HCT116 (cell line): Measurements from ENCODE around the gene GFPT2. TPM values are rescaled to one million over a fixed set of nuclear protein-coding genes. Genes with fewer than 3 reads are reported as not detected.
A peak's percentile ranks its signal among the peaks of the same experiment; 100 is the strongest.

Experiments used
- ATAC-seq: fragments of 200-7000 bp; cut with Tn5 transposase; 2 replicates; pipeline ENCODE4 v1.9.1; 2020; ENCODE audit warnings: mild to moderate bottlenecking, moderate library complexity
- BruUV-seq: library from RNA; stranded (reverse); fragments of 400-500 nt; replicated peaks from 2 replicates; lab custom pipeline; 2021; lab: Mats Ljungman, UMichigan
- CTCF ChIA-PET: fragments of 300-600 bp; sonication (Branson Sonifier 250); formaldehyde crosslinking; loops from one replicate; lab custom pipeline; 2021; ENCODE audit warnings: antibody characterized with exemption; lab: Charles Lee
- POLR2A ChIA-PET: fragments of 300-600, 350-600 bp; sonication (Branson Sonifier 250); formaldehyde crosslinking; loops from one replicate; lab custom pipeline; 2021; ENCODE audit warnings: antibody characterized with exemption; lab: Charles Lee
- RAD21 ChIA-PET, 2 experiments: fragments of 300-600 bp; sonication (Branson Sonifier 250); formaldehyde crosslinking; loops; one replicate each; lab custom pipeline; 2023; ENCODE audit warnings: low total read pairs in 2 of 2; ENCODE audit not compliant: uncharacterized antibody in 2 of 2, unreplicated experiment in 2 of 2, low non-redundant PET in 1 of 2; lab: Charles Lee
- DNase-seq: peaks from one replicate; pipeline ENCODE4 v3.0.0-alpha.2; 2010; ENCODE audit warnings: low read depth, low spot score
- H2AFZ ChIP-seq: fragments of 200-600 bp; shearing (Covaris generic), sonication (generic); 2 replicates; pipeline ENCODE4 v1.6.1; 2017; ENCODE audit warnings: low read depth, mixed run types, mixed read lengths, antibody characterized with exemption, low read length; ENCODE audit not compliant: poor library complexity, severe bottlenecking
- H3K27ac ChIP-seq: 2 replicates; pipeline ENCODE4 v1.5.1; 2012; ENCODE audit warnings: low read depth, low read length
- H3K27me3 ChIP-seq: fragments of 200-600 bp; sonication (generic); 2 replicates; pipeline ENCODE4 v1.6.1; 2016; ENCODE audit warnings: mixed run types, low read length, mixed read lengths; ENCODE audit not compliant: insufficient read depth
- H3K36me3 ChIP-seq, 2 experiments: fragments of 200-500 bp in 1 of 2; fragments of 200-600 bp in 1 of 2; sonication (Bioruptor generic) in 1 of 2; sonication (generic) in 1 of 2; 2 replicates each; pipeline versions ENCODE4 v1.5.1 to v1.6.1; 2014 to 2016; ENCODE audit warnings: low read length in 2 of 2, inconsistent platforms in 1 of 2, mixed read lengths in 1 of 2, mixed run types in 1 of 2; ENCODE audit not compliant: insufficient read depth in 2 of 2, control insufficient read depth in 1 of 2
- H3K4me1 ChIP-seq, 2 experiments: fragments of 200-600 bp in 1 of 2; sonication (generic) in 1 of 2; 2 replicates each; pipeline versions ENCODE4 v1.5.1 to v1.6.1; 2012 to 2017; ENCODE audit warnings: low read length in 2 of 2, inconsistent platforms in 1 of 2, mild to moderate bottlenecking in 1 of 2, mixed read lengths in 1 of 2, mixed run types in 1 of 2, moderate library complexity in 1 of 2; ENCODE audit not compliant: insufficient read depth in 2 of 2, control insufficient read depth in 1 of 2
- H3K4me2 ChIP-seq: fragments of 200-600 bp; sonication (generic); 2 replicates; pipeline ENCODE4 v1.6.1; 2017; ENCODE audit warnings: mixed run types, low read length, mixed read lengths
- H3K4me3 ChIP-seq, 2 experiments: fragments of 200-600 bp in 1 of 2; sonication (generic) in 1 of 2; replicated peaks in 1 of 2; 2 replicates each; pipeline ENCODE4 v1.5.1; 2011 to 2016; ENCODE audit warnings: low read length in 2 of 2, control low read depth in 1 of 2, low read depth in 1 of 2, mild to moderate bottlenecking in 1 of 2, mixed read lengths in 1 of 2, mixed run types in 1 of 2
- H3K79me2 ChIP-seq: fragments of 200-600 bp; sonication (generic); 2 replicates; pipeline ENCODE4 v1.6.1; 2017; ENCODE audit warnings: mild to moderate bottlenecking, mixed run types, low read length, moderate library complexity, mixed read lengths; ENCODE audit not compliant: insufficient read depth
- H3K9ac ChIP-seq: fragments of 200-600 bp; sonication (generic); 2 replicates; pipeline ENCODE4 v1.6.1; 2016; ENCODE audit warnings: low read length, mixed read lengths
- H3K9me2 ChIP-seq: fragments of 200-600 bp; sonication (generic), shearing (Covaris generic); 2 replicates; pipeline ENCODE4 v1.6.1; 2017; ENCODE audit warnings: mixed run types, mild to moderate bottlenecking, moderate library complexity; ENCODE audit not compliant: insufficient read depth
- H3K9me3 ChIP-seq, 2 experiments: fragments of 200-500 bp in 1 of 2; fragments of 200-600 bp in 1 of 2; sonication (Bioruptor generic) in 1 of 2; sonication (generic) in 1 of 2; 2 replicates each; pipeline ENCODE4 v1.6.1; 2014 to 2017; ENCODE audit warnings: low read length in 2 of 2, mixed read lengths in 2 of 2, inconsistent platforms in 1 of 2, low read depth in 1 of 2, mild to moderate bottlenecking in 1 of 2, mixed run types in 1 of 2, moderate library complexity in 1 of 2; ENCODE audit not compliant: control insufficient read depth in 1 of 2, insufficient read depth in 1 of 2
- H4K20me1 ChIP-seq: fragments of 200-600 bp; sonication (generic), shearing (Covaris generic); 2 replicates; pipeline ENCODE4 v1.6.1; 2017; ENCODE audit warnings: mixed run types, mild to moderate bottlenecking, moderate library complexity; ENCODE audit not compliant: insufficient read depth
- CTCF ChIP-seq, 3 experiments: fragments of 200-600 bp in 1 of 3; sonication (generic) in 1 of 3; IDR thresholded peaks in 2 of 3; conservative IDR thresholded peaks in 1 of 3; 2 replicates each; pipeline ENCODE4 v1.5.1; 2012 to 2017; ENCODE audit warnings: low read depth in 2 of 3, low read length in 2 of 3, antibody characterized with exemption in 1 of 3, borderline replicate concordance in 1 of 3, control low read depth in 1 of 3, mild to moderate bottlenecking in 1 of 3, mixed read lengths in 1 of 3, mixed run types in 1 of 3, moderate library complexity in 1 of 3; ENCODE audit not compliant: insufficient read depth in 1 of 3
- ELF1 ChIP-seq: IDR thresholded peaks from 2 replicates; pipeline ENCODE4 v1.6.1; 2012; ENCODE audit warnings: low read depth, borderline replicate concordance
- FOSL1 ChIP-seq: IDR thresholded peaks from 2 replicates; pipeline ENCODE4 v1.6.1; 2012; ENCODE audit warnings: low read depth
- MAX ChIP-seq: IDR thresholded peaks from 2 replicates; pipeline ENCODE4 v1.6.1; 2012
- POLR2A ChIP-seq: IDR thresholded peaks from 2 replicates; pipeline ENCODE4 v1.7.0; 2011; ENCODE audit warnings: borderline replicate concordance; ENCODE audit not compliant: insufficient read depth, insufficient read length; ENCODE audit errors: extremely low read depth
- POLR2AphosphoS5 ChIP-seq: IDR thresholded peaks from 2 replicates; pipeline ENCODE4 v1.6.1; 2011; ENCODE audit warnings: mild to moderate bottlenecking, low read depth, low read length, moderate library complexity
- SIN3A ChIP-seq: IDR thresholded peaks from 2 replicates; pipeline ENCODE4 v1.6.1; 2012; ENCODE audit warnings: low read depth
- SRF ChIP-seq: IDR thresholded peaks from 2 replicates; pipeline ENCODE4 v1.6.1; 2012; ENCODE audit warnings: low read depth
- TCF7L2 ChIP-seq: IDR thresholded peaks from 2 replicates; pipeline ENCODE4 v1.7.0; 2011; ENCODE audit warnings: borderline replicate concordance, inconsistent platforms; ENCODE audit not compliant: insufficient read depth, insufficient read length; ENCODE audit errors: extremely low read depth
- YY1 ChIP-seq: IDR thresholded peaks from 2 replicates; pipeline ENCODE4 v1.6.1; 2011; ENCODE audit warnings: low read length, low read depth, moderate library complexity, mild to moderate bottlenecking; ENCODE audit not compliant: insufficient replicate concordance; ENCODE audit errors: extremely low read depth
- ZBTB33 ChIP-seq: IDR thresholded peaks from 2 replicates; pipeline ENCODE4 v1.6.1; 2011; ENCODE audit warnings: mild to moderate bottlenecking, low read length, moderate library complexity; ENCODE audit not compliant: insufficient replicate concordance; ENCODE audit errors: extremely low read depth
- ZNF274 ChIP-seq: fragments of 200-500 bp; sonication (Bioruptor generic); IDR thresholded peaks from 2 replicates; pipeline ENCODE4 v1.6.1; 2014; ENCODE audit warnings: mild to moderate bottlenecking, low read depth, low read length, inconsistent platforms
- intact Hi-C: fragments of 100-400 bp; cut with micrococcal nuclease; formaldehyde crosslinking; loops from 2 replicates; pipeline ENCODE4 v1.10.0; 2022
- total RNA-seq: library from RNA; stranded (reverse); gene quantifications from one replicate; pipeline ENCODE4 v1.2.1, GENCODE V29; 2021; ENCODE audit not compliant: unreplicated experiment

The GFPT2 gene
- total RNA-seq, 1 experiment from 2014 or later, result 16.1 TPM

GRCh38 chr5:180329606-180330269 lies 23.4 kb downstream of the GFPT2 start:
- no peak overlapping the region for H3K9ac ChIP-seq
- DNase-seq (no peak), ATAC-seq (no peak)
- H3K36me3 ChIP-seq, result no peaks in the 10 kb centered on the region
- H3K9me2 ChIP-seq, result no peaks in the 10 kb centered on the region
- no peaks in the 10 kb centered on the region for H3K27me3 ChIP-seq
- RAD21 ChIA-PET, result interaction anchor here in 1 of 2 experiments (1.4 kb wide), 1 partner anchor 36 kb away, joined by 7 read pairs; no protein-coding TSS in a partner anchor
- H3K79me2 ChIP-seq, result no peaks in the 10 kb centered on the region
- no peak overlapping the region for H3K27ac ChIP-seq
- POLR2A ChIA-PET, result no interaction called here
- CTCF ChIA-PET, result interaction anchor here (0.8 to 2.7 kb wide), 8 partner anchors 12 to 128 kb away, joined by 3 to 31 read pairs (median 4); no protein-coding TSS in a partner anchor
- no peaks in the 10 kb centered on the region for H3K9me3 ChIP-seq
- peaks cover 45 to 58% of the 10 kb centered on the region in 2 experiments for H3K4me1 ChIP-seq
- no peak overlapping the region for H3K4me3 ChIP-seq
- peak overlapping the region; percentile 51 for H3K4me2 ChIP-seq
- no TSS peak for BruUV-seq
- no peak for TF ChIP-seq ZBTB33
- TF ChIP-seq CTCF (IDR thresholded peaks at IDR 0.05 in 2 of 3, conservative IDR thresholded peaks at IDR 0.05 in 1 of 3; ENCODE audit: borderline replicate concordance in 1 of 3, insufficient read depth in 1 of 3, low read depth in 2 of 3, low read length in 2 of 3), result no peak
- TF ChIP-seq ZNF274, result no peak
- no peak for TF ChIP-seq FOSL1
- TF ChIP-seq SRF, result no peak
- no peak for TF ChIP-seq YY1
- TF ChIP-seq MAX, result no peak
- TF ChIP-seq ELF1, result no peak
- no peak for TF ChIP-seq POLR2A
- no peak for TF ChIP-seq TCF7L2
- TF ChIP-seq POLR2AphosphoS5, result no peak
- TF ChIP-seq SIN3A, result no peak
- TF ChIP-seq, all 23 proteins: peak for 0
- Histone ChIP-seq H2AFZ (no peak overlapping the region), H4K20me1 (no peaks in the 10 kb centered on the region)
- intact Hi-C loops, result loop anchor here (2.0 to 5.0 kb wide), 2 partner anchors 127 to 203 kb away; no protein-coding TSS in a partner anchor
